Measurements from ENCODE around the gene SEMA6A.

GRCh38 chr5:116562669-116563068 is 12.0 kb downstream of the SEMA6A start:
- TF ChIP-seq ZFP3 (CRISPR knock-in tag; IDR thresholded peaks at IDR 0.05) (no peak), ARNTL (CRISPR knock-in tag; IDR thresholded peaks at IDR 0.05; ENCODE audit: borderline replicate concordance, low read depth) (no peak), PATZ1 (CRISPR knock-in tag; IDR thresholded peaks at IDR 0.05; ENCODE audit: borderline replicate concordance) (no peak), TCF4 (CRISPR knock-in tag; IDR thresholded peaks at IDR 0.05; ENCODE audit: borderline replicate concordance) (no peak), ZNF70 (CRISPR knock-in tag; IDR thresholded peaks at IDR 0.05) (no peak), PPARA (CRISPR knock-in tag; IDR thresholded peaks at IDR 0.05; ENCODE audit: borderline replicate concordance) (no peak), TSHZ2 (CRISPR knock-in tag; IDR thresholded peaks at IDR 0.05) (no peak), ZNF8 (CRISPR knock-in tag; IDR thresholded peaks at IDR 0.05) (no peak), POU6F1 (CRISPR knock-in tag; IDR thresholded peaks at IDR 0.05; ENCODE audit: borderline replicate concordance, low read depth) (no peak), ISL1 (CRISPR knock-in tag; IDR thresholded peaks at IDR 0.05) (no peak), SNAI2 (CRISPR knock-in tag; IDR thresholded peaks at IDR 0.05) (no peak)
